Mesodermal cell (in vitro differentiated cells): ENCODE data around the gene TBATA.

Experiments used
- H3K27ac ChIP-seq: 2 replicates; pipeline ENCODE4 v1.7.0; 2013; ENCODE audit warnings: mild to moderate bottlenecking, low read depth, low read length, moderate library complexity; ENCODE audit not compliant: severe bottlenecking
- H3K36me3 ChIP-seq: 2 replicates; pipeline ENCODE4 v1.7.1; 2013; ENCODE audit warnings: mild to moderate bottlenecking, low read length, moderate library complexity; ENCODE audit not compliant: control insufficient read depth, insufficient read depth
- H3K4me1 ChIP-seq: one replicate; pipeline ENCODE4 v1.7.1; 2013; ENCODE audit warnings: mild to moderate bottlenecking, low read length; ENCODE audit not compliant: insufficient read depth, control insufficient read depth, poor library complexity, severe bottlenecking
- H3K4me3 ChIP-seq: 2 replicates; pipeline ENCODE4 v1.7.0; 2013; ENCODE audit warnings: low read length, control low read depth, mild to moderate bottlenecking; ENCODE audit not compliant: insufficient read depth, poor library complexity, severe bottlenecking; ENCODE audit errors: extremely low read depth
- H3K9me3 ChIP-seq: 2 replicates; pipeline ENCODE4 v1.7.1; 2013; ENCODE audit warnings: mild to moderate bottlenecking, low read length, moderate library complexity; ENCODE audit not compliant: control insufficient read depth
- WGBS, 2 experiments: methylation state at CpG; one replicate each; pipeline ENCODE4 v1.1.5; 2013; ENCODE audit warnings: missing lambda C conversion rate in 2 of 2; ENCODE audit not compliant: insufficient coverage in 2 of 2; 5-methylcytosine and 5-hydroxymethylcytosine counted together

Gene TBATA

DNA sequence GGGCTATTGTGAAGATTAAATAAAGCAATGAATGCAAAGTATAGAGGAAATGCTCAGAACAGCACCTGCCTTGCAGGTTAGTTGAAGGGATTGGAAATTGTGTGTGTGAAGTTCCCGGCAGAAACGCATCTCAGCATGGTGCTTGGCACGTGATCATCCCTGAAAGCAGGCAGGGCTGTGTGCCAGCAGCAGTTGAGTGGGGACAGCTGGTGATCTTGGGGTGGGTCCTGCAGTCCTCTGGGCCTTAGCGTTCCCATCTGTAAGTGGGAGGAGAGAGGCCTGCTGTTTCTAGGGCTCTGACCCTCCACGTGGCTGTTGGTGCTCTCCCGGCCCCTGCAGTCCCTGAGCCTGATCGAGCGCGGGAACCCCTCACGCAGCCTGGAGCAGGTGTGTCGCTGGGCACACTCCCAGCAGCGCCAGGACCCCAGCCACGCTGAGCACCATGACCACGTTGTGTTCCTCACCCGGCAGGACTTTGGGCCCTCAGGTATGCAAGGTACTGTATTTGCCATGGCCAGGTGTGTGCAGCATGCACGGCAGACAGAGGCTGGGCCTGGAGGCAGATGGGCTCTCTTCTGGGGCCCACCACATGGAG is 55.3 kb downstream of the TBATA start:
- no peak overlapping the region for H3K4me3 ChIP-seq
- no peaks in the 10 kb centered on the region for H3K4me1 ChIP-seq
- no peak overlapping the region for H3K27ac ChIP-seq
- 85 to 87% methylated on average over 15 to 16 of the region's 16 CpGs for WGBS, 2 experiments
- no peaks in the 10 kb centered on the region for H3K9me3 ChIP-seq
- H3K36me3 ChIP-seq = no peaks in the 10 kb centered on the region

- 86 to 94% methylated on average over 1 to 2 of the region's 2 CpGs for WGBS, 2 experiments
- no peaks in the 10 kb centered on the region for H3K9me3 ChIP-seq
- H3K4me3 ChIP-seq = no peak overlapping the region
- no peaks in the 10 kb centered on the region for H3K4me1 ChIP-seq
- no peaks in the 10 kb centered on the region for H3K36me3 ChIP-seq
- H3K27ac ChIP-seq = no peak overlapping the region
Measured at GRCh38 chr10:70728328-70728727, 56.8 kb downstream of the TBATA start.

- H3K9me3 ChIP-seq = no peaks in the 10 kb centered on the region
Measured at GRCh38 chr10:70726909-70727495, 58.2 kb downstream of the TBATA start.

DNA sequence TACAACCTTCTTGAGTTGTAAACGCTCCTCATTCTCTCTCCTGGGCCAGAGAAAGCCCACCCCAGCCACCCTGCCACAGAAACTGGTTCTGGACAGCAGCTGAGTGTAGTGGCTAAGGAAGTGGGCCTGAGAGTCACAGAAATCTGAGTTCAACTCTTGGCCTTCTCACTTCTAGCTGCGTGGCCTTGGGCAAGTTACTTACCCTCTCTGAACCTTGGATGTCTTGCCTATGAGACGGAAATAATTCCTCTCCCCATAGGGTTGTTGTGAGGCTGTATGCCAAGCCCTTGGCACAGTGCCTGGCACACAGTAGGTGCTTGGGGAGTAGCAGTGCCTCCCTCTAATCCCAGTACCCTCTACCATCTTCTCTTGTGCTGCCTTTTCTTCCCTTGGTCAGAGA is 61.4 kb downstream of the TBATA start:
- H3K36me3 ChIP-seq = no peaks in the 10 kb centered on the region
- no peak overlapping the region for H3K4me3 ChIP-seq
- no peaks in the 10 kb centered on the region for H3K9me3 ChIP-seq
- no peak overlapping the region for H3K27ac ChIP-seq
- peaks cover 9% of the 10 kb centered on the region for H3K4me1 ChIP-seq
- 100% methylated on average over 2 of the region's 3 CpGs; no CpG with 5 or more reads in 1 of the 2 experiments for WGBS, 2 experiments

More at GRCh38 chr10:70726909-70727495, 58.2 kb downstream of the TBATA start:
- Histone ChIP-seq H3K4me1 (peaks cover 9% of the 10 kb centered on the region), H3K36me3 (no peaks in the 10 kb centered on the region), H3K4me3 (no peak overlapping the region), H3K27ac (no peak overlapping the region)
- 86 to 89% methylated on average over 6 to 8 of the region's 10 CpGs for WGBS, 2 experiments

DNA sequence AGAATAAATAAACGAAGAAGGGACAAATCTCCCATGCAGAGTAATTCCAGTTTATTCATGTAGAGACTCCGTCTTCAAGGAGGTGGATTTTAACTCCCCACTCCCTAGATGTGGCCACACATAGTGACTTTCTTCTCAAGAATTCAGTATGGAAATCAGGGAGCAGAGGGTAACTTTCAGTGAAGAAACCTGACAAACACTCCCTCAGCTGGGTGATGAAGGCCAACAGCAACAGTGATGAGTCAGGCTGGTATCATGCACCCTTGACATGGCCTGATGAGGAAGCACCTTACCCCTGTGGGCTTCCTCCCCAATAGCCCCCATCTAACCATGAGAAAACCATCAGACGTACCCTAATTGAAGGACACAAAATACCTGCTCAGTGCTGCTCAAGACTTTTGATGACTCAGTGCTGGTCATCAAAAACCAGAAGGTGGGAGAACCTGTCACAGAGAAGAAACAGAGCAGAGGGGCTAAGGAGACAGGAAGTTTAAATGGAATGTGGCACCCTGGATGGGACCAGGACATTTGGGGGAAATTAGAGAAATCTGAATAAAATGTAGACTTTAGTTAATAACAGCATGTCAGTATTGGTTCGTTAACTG is 62.3 kb downstream of the TBATA start:
- 95 to 100% methylated on average over 1 to 2 of the region's 4 CpGs for WGBS, 2 experiments
- H3K9me3 ChIP-seq = no peaks in the 10 kb centered on the region
- no peak overlapping the region for H3K4me3 ChIP-seq
- H3K27ac ChIP-seq = no peak overlapping the region
- no peaks in the 10 kb centered on the region for H3K36me3 ChIP-seq
- peaks cover 9% of the 10 kb centered on the region for H3K4me1 ChIP-seq
